Measurements from ENCODE around the gene BTBD16. TPM values are rescaled to one million over a fixed set of nuclear protein-coding genes. Genes with fewer than 3 reads are reported as not detected.

Gene BTBD16
- total RNA-seq, 1 experiment from 2014 or later = 0.82 TPM

GRCh38 chr10:122243550-122243949 is 27.5 kb upstream of the BTBD16 start:
- TF ChIP-seq CTCF (IDR thresholded peaks at IDR 0.05) = no peak
- TF ChIP-seq SIN3A (IDR thresholded peaks at IDR 0.05; ENCODE audit: borderline replicate concordance, insufficient read depth, low read depth, low read length) = no peak
- no peak for TF ChIP-seq POLR2AphosphoS5 (IDR thresholded peaks at IDR 0.05; ENCODE audit: low read depth, low read length)
- no peak for TF ChIP-seq REST (IDR thresholded peaks at IDR 0.05; ENCODE audit: insufficient read depth in 1 of 2, low read depth in 2 of 2, low read length in 1 of 2)
- no peak for TF ChIP-seq TCF7L2 (IDR thresholded peaks at IDR 0.05; ENCODE audit: low read depth, low read length)
- Histone ChIP-seq H3K27me3 (ENCODE audit: control insufficient read depth, insufficient read depth, low read length) (no peaks in the 10 kb centered on the region), H3K9me3 (ENCODE audit: control insufficient read depth, insufficient read depth, low read depth, low read length) (no peaks in the 10 kb centered on the region), H3K4me1 (ENCODE audit: control insufficient read depth, insufficient read depth, low read length) (no peaks in the 10 kb centered on the region), H3K4me3 (ENCODE audit: low read depth in 2 of 2, low read length in 2 of 2) (no peak overlapping the region), H3K36me3 (ENCODE audit: control insufficient read depth, insufficient read depth, low read length) (peaks cover 7% of the 10 kb centered on the region), H3K27ac (ENCODE audit: low read length) (no peak overlapping the region)
- BruUV-seq (replicated peaks) = no TSS peak
- ATAC-seq (no peak), DNase-seq (ENCODE audit: low read depth, low spot score) (no peak)
- POLR2A ChIA-PET = interaction anchor here (0.7 kb wide), 1 partner anchor 59 kb away, joined by 5 read pairs; no protein-coding TSS in a partner anchor
- CTCF ChIA-PET = no interaction called here
- intact Hi-C loops (cut with micrococcal nuclease; ENCODE audit: unreplicated experiment) = no loop called here
- in situ Hi-C loops (cut with HindIII; ENCODE audit: low pct_unique_long_range_greater_than_20kb, low sequenced_read_pairs) = no loop called here

GRCh38 chr10:122244001-122244975 is 26.8 kb upstream of the BTBD16 start:
- TF ChIP-seq TCF7L2 (IDR thresholded peaks at IDR 0.05; ENCODE audit: low read depth, low read length) (no peak), CTCF (IDR thresholded peaks at IDR 0.05) (no peak), SIN3A (IDR thresholded peaks at IDR 0.05; ENCODE audit: borderline replicate concordance, insufficient read depth, low read depth, low read length) (no peak), REST (IDR thresholded peaks at IDR 0.05; ENCODE audit: insufficient read depth in 1 of 2, low read depth in 2 of 2, low read length in 1 of 2) (no peak), POLR2AphosphoS5 (IDR thresholded peaks at IDR 0.05; ENCODE audit: low read depth, low read length) (no peak)
- Histone ChIP-seq H3K9me3 (ENCODE audit: control insufficient read depth, insufficient read depth, low read depth, low read length) (no peaks in the 10 kb centered on the region), H3K4me1 (ENCODE audit: control insufficient read depth, insufficient read depth, low read length) (no peaks in the 10 kb centered on the region), H3K27me3 (ENCODE audit: control insufficient read depth, insufficient read depth, low read length) (no peaks in the 10 kb centered on the region), H3K27ac (ENCODE audit: low read length) (no peak overlapping the region), H3K4me3 (ENCODE audit: low read depth in 2 of 2, low read length in 2 of 2) (no peak overlapping the region), H3K36me3 (ENCODE audit: control insufficient read depth, insufficient read depth, low read length) (peaks cover 5% of the 10 kb centered on the region)
- BruUV-seq (replicated peaks) = no TSS peak
- ChIA-PET POLR2A (interaction anchor here (0.7 kb wide), 1 partner anchor 60 kb away, joined by 5 read pairs; no protein-coding TSS in a partner anchor), CTCF (interaction anchor here (0.6 kb wide), 1 partner anchor 97 kb away, joined by 5 read pairs; no protein-coding TSS in a partner anchor)
- ATAC-seq (no peak), DNase-seq (ENCODE audit: low read depth, low spot score) (no peak)
- intact Hi-C loops (cut with micrococcal nuclease; ENCODE audit: unreplicated experiment) = no loop called here
- in situ Hi-C loops (cut with HindIII; ENCODE audit: low pct_unique_long_range_greater_than_20kb, low sequenced_read_pairs) = no loop called here

Measured in Panc1 (cell line).